ENCODE results near the gene WDFY2.

- TF ChIP-seq POLR2AphosphoS5 (IDR thresholded peaks at IDR 0.05) (no peak), EZH2 (IDR thresholded peaks at IDR 0.05; ENCODE audit: borderline replicate concordance, insufficient read depth, low read length, poor library complexity, severe bottlenecking) (no peak), EP300 (conservative IDR thresholded peaks at IDR 0.05; ENCODE audit: poor library complexity, severe bottlenecking) (no peak), CTCF (IDR thresholded peaks at IDR 0.05; ENCODE audit: poor library complexity, severe bottlenecking) (no peak), RAD21 (conservative IDR thresholded peaks at IDR 0.05) (no peak), TAF1 (IDR thresholded peaks at IDR 0.05; ENCODE audit: low read depth) (no peak)
Observed at GRCh38 chr13:51737609-51738008, 153.3 kb downstream of the WDFY2 start.
